HuH-7 (cell line): Measurements from ENCODE around the gene GALNT11.

ENCODE experiments used
- DNase-seq: peaks from one replicate; pipeline ENCODE4 v3.0.0; 2011; ENCODE audit warnings: low spot score

Gene GALNT11

GRCh38 chr7:152149363-152149762 lies 123.9 kb downstream of the GALNT11 start:
- DNase-seq, result no peak

- DNase-seq, result no peak
Observed at GRCh38 chr7:152152267-152152666, 126.8 kb downstream of the GALNT11 start.

- DNase-seq, result no peak
Observed at GRCh38 chr7:152158801-152159587, 133.5 kb downstream of the GALNT11 start.

GRCh38 chr7:152161171-152161570 lies 135.7 kb downstream of the GALNT11 start:
- DNase-seq, result no peak

- DNase-seq, result no peak
Observed at GRCh38 chr7:152162287-152162686, 136.8 kb downstream of the GALNT11 start.
